Vagina (tissue), 2 donors: ENCODE data around the gene NFATC4.

Experiments used
- POLR2A ChIP-seq, 2 donors: fragments of 450-650 bp; IDR thresholded peaks; one replicate each; pipeline ENCODE4 v1.6.1; 2017; ENCODE audit warnings: antibody characterized with exemption in 2 of 2, mild to moderate bottlenecking in 2 of 2, moderate library complexity in 2 of 2
- POLR2AphosphoS5 ChIP-seq, 2 donors: sonication (generic); formaldehyde crosslinking; IDR thresholded peaks; one replicate each; pipeline ENCODE4 v1.9.0; 2017; ENCODE audit warnings: antibody characterized with exemption in 2 of 2, mild to moderate bottlenecking in 2 of 2, low read depth in 1 of 2; ENCODE audit not compliant: insufficient read depth in 1 of 2
- TF ChIP-seq, protein P1 (sequence below), 3 experiments: fragments of 450-650 bp in 2 of 3; fragments of 200-600 bp in 1 of 3; sonication (generic) in 1 of 3; IDR thresholded peaks; one replicate each; pipeline ENCODE4 v1.5.1; 2017 to 2019; ENCODE audit warnings: antibody characterized with exemption in 3 of 3, mild to moderate bottlenecking in 2 of 3, moderate library complexity in 2 of 3

- TF ChIP-seq, protein P1, sequence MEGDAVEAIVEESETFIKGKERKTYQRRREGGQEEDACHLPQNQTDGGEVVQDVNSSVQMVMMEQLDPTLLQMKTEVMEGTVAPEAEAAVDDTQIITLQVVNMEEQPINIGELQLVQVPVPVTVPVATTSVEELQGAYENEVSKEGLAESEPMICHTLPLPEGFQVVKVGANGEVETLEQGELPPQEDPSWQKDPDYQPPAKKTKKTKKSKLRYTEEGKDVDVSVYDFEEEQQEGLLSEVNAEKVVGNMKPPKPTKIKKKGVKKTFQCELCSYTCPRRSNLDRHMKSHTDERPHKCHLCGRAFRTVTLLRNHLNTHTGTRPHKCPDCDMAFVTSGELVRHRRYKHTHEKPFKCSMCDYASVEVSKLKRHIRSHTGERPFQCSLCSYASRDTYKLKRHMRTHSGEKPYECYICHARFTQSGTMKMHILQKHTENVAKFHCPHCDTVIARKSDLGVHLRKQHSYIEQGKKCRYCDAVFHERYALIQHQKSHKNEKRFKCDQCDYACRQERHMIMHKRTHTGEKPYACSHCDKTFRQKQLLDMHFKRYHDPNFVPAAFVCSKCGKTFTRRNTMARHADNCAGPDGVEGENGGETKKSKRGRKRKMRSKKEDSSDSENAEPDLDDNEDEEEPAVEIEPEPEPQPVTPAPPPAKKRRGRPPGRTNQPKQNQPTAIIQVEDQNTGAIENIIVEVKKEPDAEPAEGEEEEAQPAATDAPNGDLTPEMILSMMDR (IDR thresholded peaks at IDR 0.05) = no peak
- TF ChIP-seq POLR2A (IDR thresholded peaks at IDR 0.05) = no peak
- no peak for TF ChIP-seq POLR2AphosphoS5 (IDR thresholded peaks at IDR 0.05; ENCODE audit: insufficient read depth in 1 of 2, low read depth in 1 of 2)
Measured at GRCh38 chr14:24331731-24332267, 36.2 kb upstream of the NFATC4 start.
